ENCODE data around the gene WWOX. TPM values are rescaled to one million over a fixed set of nuclear protein-coding genes. Genes with fewer than 3 reads are reported as not detected.

Gene WWOX
- total RNA-seq, 3 donors from 2014 or later (not counting 1 experiment from before 2014, with no cell fraction given) = 21.0 to 29.8 (median 27.0) TPM

DNA sequence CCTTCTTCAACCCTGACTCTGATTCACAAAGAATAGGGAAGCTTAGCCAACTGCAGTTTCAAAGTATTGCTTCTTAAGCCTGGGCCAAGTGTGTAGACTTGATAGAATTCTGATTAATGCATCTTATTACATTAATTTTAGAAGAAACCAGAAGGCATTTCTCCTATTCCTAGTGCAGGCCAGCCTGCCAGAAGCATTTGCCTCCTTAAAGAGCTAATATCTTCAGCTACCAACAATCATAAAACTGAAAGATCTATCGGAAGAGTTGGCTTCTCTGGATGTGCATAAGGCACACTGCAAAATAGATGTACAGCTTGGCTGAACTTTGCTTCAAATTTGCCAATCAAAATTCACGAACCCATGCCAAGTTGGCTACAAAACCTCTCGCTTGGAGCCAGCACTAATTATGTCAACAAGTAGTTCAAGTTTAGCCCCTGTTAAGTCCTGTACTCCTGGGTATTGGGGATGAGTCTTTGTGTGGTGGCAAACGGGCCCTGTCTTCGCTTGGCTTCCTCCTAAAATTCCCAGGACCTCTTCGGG, 717.8 kb downstream of the WWOX start:
- intact Hi-C loops (cut with micrococcal nuclease) = no loop called here
- H3K4me1 Mint-ChIP-seq = no peaks in the 10 kb centered on the region
- H3K9me3 Mint-ChIP-seq = no peaks in the 10 kb centered on the region
- 92% methylated on average over 6 of the region's 6 CpGs for WGBS (ENCODE audit: insufficient coverage)
- H3K36me3 Mint-ChIP-seq = no peaks in the 10 kb centered on the region
- H3K9me3 ChIP-seq (ENCODE audit: control insufficient read depth, insufficient read depth, low read length) = no peaks in the 10 kb centered on the region
- peaks cover 0 to 5% of the 10 kb centered on the region in 2 donors for H3K27me3 Mint-ChIP-seq (ENCODE audit: low read depth in 2 of 2)
- H3K27ac ChIP-seq (ENCODE audit: low read length) = no peak overlapping the region
- H3K27ac Mint-ChIP-seq = no peak overlapping the region
- H3K4me3 Mint-ChIP-seq = no peak overlapping the region
- no peak overlapping the region for H3K4me3 ChIP-seq (ENCODE audit: low read length)
- TF ChIP-seq CTCF (IDR thresholded peaks at IDR 0.05) = no peak
- no peaks in the 10 kb centered on the region for H3K4me1 ChIP-seq (ENCODE audit: control insufficient read depth, insufficient read depth, low read length)
- ATAC-seq (no peak), DNase-seq (no peak)
- no peaks in the 10 kb centered on the region for H3K27me3 ChIP-seq (ENCODE audit: control insufficient read depth, insufficient read depth, low read length)
- H3K36me3 ChIP-seq (ENCODE audit: control insufficient read depth, insufficient read depth, low read length) = no peaks in the 10 kb centered on the region

DNA sequence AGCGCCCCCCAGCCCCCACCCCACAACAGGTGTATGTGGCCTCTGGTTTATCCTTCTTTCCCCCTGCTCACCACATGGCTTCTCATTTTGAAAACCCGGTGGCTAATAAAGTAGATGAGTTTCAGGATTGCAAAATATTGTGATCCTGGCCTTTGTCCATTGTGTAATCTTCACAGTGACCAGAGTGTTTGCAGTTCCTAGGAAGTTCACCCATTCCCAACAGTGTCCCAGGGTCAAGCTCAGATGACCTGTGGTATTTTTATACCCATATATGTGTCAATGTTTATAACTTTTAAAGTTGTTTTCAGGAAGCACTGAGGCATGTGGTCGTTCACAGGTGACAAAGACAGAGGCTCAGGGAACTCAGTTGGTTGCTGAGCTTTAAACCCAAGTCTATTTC, 721.9 kb downstream of the WWOX start:
- no peaks in the 10 kb centered on the region for H3K9me3 Mint-ChIP-seq
- Histone ChIP-seq H3K4me3 (ENCODE audit: low read length) (no peak overlapping the region), H3K27me3 (ENCODE audit: control insufficient read depth, insufficient read depth, low read length) (no peaks in the 10 kb centered on the region), H3K36me3 (ENCODE audit: control insufficient read depth, insufficient read depth, low read length) (no peaks in the 10 kb centered on the region), H3K9me3 (ENCODE audit: control insufficient read depth, insufficient read depth, low read length) (no peaks in the 10 kb centered on the region), H3K4me1 (ENCODE audit: control insufficient read depth, insufficient read depth, low read length) (no peaks in the 10 kb centered on the region), H3K27ac (ENCODE audit: low read length) (no peak overlapping the region)
- DNase-seq (no peak), ATAC-seq (no peak)
- H3K27me3 Mint-ChIP-seq (ENCODE audit: low read depth in 2 of 2) = no peaks in the 10 kb centered on the region
- no peaks in the 10 kb centered on the region for H3K36me3 Mint-ChIP-seq
- no peaks in the 10 kb centered on the region for H3K4me1 Mint-ChIP-seq
- no peak overlapping the region for H3K27ac Mint-ChIP-seq
- TF ChIP-seq CTCF (IDR thresholded peaks at IDR 0.05) = no peak
- 41% methylated on average over 2 of the region's 3 CpGs for WGBS (ENCODE audit: insufficient coverage)
- no peak overlapping the region for H3K4me3 Mint-ChIP-seq
- intact Hi-C loops (cut with micrococcal nuclease) = no loop called here

DNA sequence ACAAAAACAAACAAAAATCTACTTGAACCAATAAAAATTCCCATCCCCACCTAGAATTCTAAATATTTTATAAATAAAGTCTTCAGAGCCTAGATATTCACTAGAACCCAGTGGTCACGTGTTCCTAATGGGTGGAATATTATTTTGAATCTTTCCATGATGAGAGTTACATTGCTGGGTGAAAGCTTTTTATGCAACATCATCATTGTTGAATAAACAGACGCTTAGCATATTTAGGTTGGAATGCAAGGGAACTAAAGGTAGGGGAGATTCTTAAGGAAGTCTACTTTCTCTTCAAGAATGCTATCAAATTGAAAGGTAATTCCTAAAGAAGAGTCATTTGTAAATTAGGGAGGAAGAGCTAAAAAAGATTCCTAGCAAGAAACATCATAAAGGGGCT, 723.1 kb downstream of the WWOX start:
- 100% methylated on average over 1 of the region's 2 CpGs for WGBS (ENCODE audit: insufficient coverage)
- TF ChIP-seq CTCF (IDR thresholded peaks at IDR 0.05) = no peak
- Mint-ChIP-seq H3K27ac (no peak overlapping the region), H3K36me3 (no peaks in the 10 kb centered on the region), H3K27me3 (ENCODE audit: low read depth in 2 of 2) (no peaks in the 10 kb centered on the region), H3K4me3 (no peak overlapping the region), H3K9me3 (no peaks in the 10 kb centered on the region), H3K4me1 (no peaks in the 10 kb centered on the region)
- Histone ChIP-seq H3K9me3 (ENCODE audit: control insufficient read depth, insufficient read depth, low read length) (no peaks in the 10 kb centered on the region), H3K4me1 (ENCODE audit: control insufficient read depth, insufficient read depth, low read length) (no peaks in the 10 kb centered on the region), H3K27ac (ENCODE audit: low read length) (no peak overlapping the region), H3K4me3 (ENCODE audit: low read length) (no peak overlapping the region), H3K36me3 (ENCODE audit: control insufficient read depth, insufficient read depth, low read length) (no peaks in the 10 kb centered on the region), H3K27me3 (ENCODE audit: control insufficient read depth, insufficient read depth, low read length) (no peaks in the 10 kb centered on the region)
- DNase-seq (no peak), ATAC-seq (no peak)
- intact Hi-C loops (cut with micrococcal nuclease) = no loop called here

DNA sequence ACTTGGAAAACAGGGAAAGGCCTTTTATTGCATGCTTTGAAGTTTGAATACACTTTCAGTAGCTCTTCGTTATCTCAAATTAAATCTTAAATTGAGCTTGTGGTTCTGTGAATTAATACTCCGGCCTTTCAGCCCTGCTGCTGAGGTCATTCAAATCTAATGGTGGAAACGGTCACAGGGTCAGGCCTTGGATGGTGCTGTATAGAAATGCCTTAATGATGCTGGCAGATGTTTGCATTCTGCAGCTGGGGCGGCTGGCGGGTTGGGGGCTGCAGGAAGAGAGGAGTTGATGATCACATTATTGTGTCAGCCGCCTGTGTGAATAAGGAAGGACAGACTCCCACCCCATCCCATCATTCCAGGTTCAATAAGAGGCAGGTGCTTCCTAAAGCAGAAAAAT, 723.6 kb downstream of the WWOX start:
- Mint-ChIP-seq H3K4me3 (no peak overlapping the region), H3K36me3 (no peaks in the 10 kb centered on the region), H3K27me3 (ENCODE audit: low read depth in 2 of 2) (no peaks in the 10 kb centered on the region), H3K27ac (no peak overlapping the region), H3K4me1 (no peaks in the 10 kb centered on the region), H3K9me3 (no peaks in the 10 kb centered on the region)
- H3K27ac ChIP-seq (ENCODE audit: low read length) = no peak overlapping the region
- ATAC-seq (no peak), DNase-seq (no peak)
- TF ChIP-seq CTCF (IDR thresholded peaks at IDR 0.05) = no peak
- H3K9me3 ChIP-seq (ENCODE audit: control insufficient read depth, insufficient read depth, low read length) = no peaks in the 10 kb centered on the region
- 57% methylated on average over 3 of the region's 6 CpGs for WGBS (ENCODE audit: insufficient coverage)
- no peaks in the 10 kb centered on the region for H3K27me3 ChIP-seq (ENCODE audit: control insufficient read depth, insufficient read depth, low read length)
- intact Hi-C loops (cut with micrococcal nuclease) = no loop called here
- no peaks in the 10 kb centered on the region for H3K4me1 ChIP-seq (ENCODE audit: control insufficient read depth, insufficient read depth, low read length)
- H3K4me3 ChIP-seq (ENCODE audit: low read length) = no peak overlapping the region
- H3K36me3 ChIP-seq (ENCODE audit: control insufficient read depth, insufficient read depth, low read length) = no peaks in the 10 kb centered on the region

All from natural killer cell (primary cell).